Measurements from ENCODE around the gene ISM2. TPM values are rescaled to one million over a fixed set of nuclear protein-coding genes. Genes with fewer than 3 reads are reported as not detected.

The ISM2 gene
- total RNA-seq, 1 donor from 2014 or later: 0.07 TPM

- H3K27me3 Mint-ChIP-seq: peaks cover 2% of the 10 kb centered on the region
These were observed 28.3 kb downstream of the ISM2 start for GRCh38 chr14:77470224-77470870.

GRCh38 chr14:77469539-77469938 lies 29.1 kb downstream of the ISM2 start:
- DNase-seq: no peak
- Mint-ChIP-seq H3K9me3 (no peaks in the 10 kb centered on the region), H3K4me3 (no peak overlapping the region), H3K4me1 (no peaks in the 10 kb centered on the region), H3K27me3 (peaks cover 2% of the 10 kb centered on the region), H3K27ac (no peak overlapping the region), H3K36me3 (ENCODE audit: low read depth) (peaks cover 41% of the 10 kb centered on the region)
- intact Hi-C loops (cut with micrococcal nuclease): no loop called here

More at GRCh38 chr14:77470224-77470870, 28.3 kb downstream of the ISM2 start:
- no peaks in the 10 kb centered on the region for H3K4me1 Mint-ChIP-seq
- no peaks in the 10 kb centered on the region for H3K9me3 Mint-ChIP-seq
- H3K27ac Mint-ChIP-seq: no peak overlapping the region
- H3K36me3 Mint-ChIP-seq (ENCODE audit: low read depth): peaks cover 34% of the 10 kb centered on the region
- DNase-seq: no peak
- no peak overlapping the region for H3K4me3 Mint-ChIP-seq
- intact Hi-C loops (cut with micrococcal nuclease): no loop called here

GRCh38 chr14:77469067-77469505 lies 29.5 kb downstream of the ISM2 start:
- Mint-ChIP-seq H3K36me3 (ENCODE audit: low read depth) (peaks cover 44% of the 10 kb centered on the region), H3K27ac (no peak overlapping the region), H3K9me3 (no peaks in the 10 kb centered on the region), H3K4me3 (no peak overlapping the region), H3K27me3 (peaks cover 2% of the 10 kb centered on the region), H3K4me1 (no peaks in the 10 kb centered on the region)
- DNase-seq: no peak
- intact Hi-C loops (cut with micrococcal nuclease): no loop called here

GRCh38 chr14:77467801-77468200 lies 30.8 kb downstream of the ISM2 start:
- H3K36me3 Mint-ChIP-seq (ENCODE audit: low read depth): peaks cover 56% of the 10 kb centered on the region
- peaks cover 2% of the 10 kb centered on the region for H3K27me3 Mint-ChIP-seq
- no peak overlapping the region for H3K4me3 Mint-ChIP-seq
- no peak for DNase-seq
- H3K27ac Mint-ChIP-seq: no peak overlapping the region
- H3K9me3 Mint-ChIP-seq: no peaks in the 10 kb centered on the region
- intact Hi-C loops (cut with micrococcal nuclease): no loop called here
- H3K4me1 Mint-ChIP-seq: no peaks in the 10 kb centered on the region

GRCh38 chr14:77459072-77459723 lies 39.4 kb downstream of the ISM2 start:
- Mint-ChIP-seq H3K4me1 (peaks cover 24% of the 10 kb centered on the region), H3K36me3 (ENCODE audit: low read depth) (peaks cover 52% of the 10 kb centered on the region), H3K27me3 (no peaks in the 10 kb centered on the region), H3K4me3 (peak overlapping the region; percentile 100), H3K9me3 (no peaks in the 10 kb centered on the region), H3K27ac (peak overlapping the region; percentile 100)
- DNase-seq: peak; percentile 91
- intact Hi-C loops (cut with micrococcal nuclease): loop anchor here (2.0 to 10.0 kb wide), 4 partner anchors 92 to 1794 kb away; partner anchors contain the start of genes ANGEL1, ERG28 and TTLL5

- Mint-ChIP-seq H3K27ac (peak overlapping the region; percentile 100), H3K4me3 (peak overlapping the region; percentile 100), H3K4me1 (peaks cover 24% of the 10 kb centered on the region), H3K9me3 (no peaks in the 10 kb centered on the region), H3K27me3 (no peaks in the 10 kb centered on the region), H3K36me3 (ENCODE audit: low read depth) (peaks cover 45% of the 10 kb centered on the region)
- intact Hi-C loops (cut with micrococcal nuclease): loop anchor here (1.0 to 10.0 kb wide), 7 partner anchors 92 to 1794 kb away; partner anchors contain the start of genes ADCK1, ANGEL1, CIPC and ERG28
- DNase-seq: peak; percentile 82
These were observed 40.2 kb downstream of the ISM2 start for GRCh38 chr14:77458249-77458950.

- DNase-seq: peak; percentile 98
- no peaks in the 10 kb centered on the region for H3K9me3 Mint-ChIP-seq
- H3K27me3 Mint-ChIP-seq: no peaks in the 10 kb centered on the region
- peaks cover 27% of the 10 kb centered on the region for H3K4me1 Mint-ChIP-seq
- peak within 1 kb of the TSS; percentile 100 for H3K4me3 Mint-ChIP-seq
- peak within 1 kb of the TSS; percentile 100 for H3K27ac Mint-ChIP-seq
- peaks cover 44% of the 10 kb centered on the region for H3K36me3 Mint-ChIP-seq (ENCODE audit: low read depth)
- intact Hi-C loops (cut with micrococcal nuclease): loop anchor here (1.0 to 10.0 kb wide), 12 partner anchors 80 to 1793 kb away; partner anchors contain the start of genes ADCK1, ALKBH1, ANGEL1 and CIPC
These were observed 40.9 kb downstream of the ISM2 start, which contains the start of the genes AHSA1 and VIPAS39 for GRCh38 chr14:77457522-77458248. AHSA1 (plus strand) TSS chr14:77458093; CDS start chr14:77458190, 97 bp downstream. VIPAS39 (minus strand) TSS chr14:77457601; CDS start chr14:77454102, 3,499 bp downstream.

GRCh38 chr14:77457115-77457521 lies 41.5 kb downstream of the ISM2 start:
- H3K27ac Mint-ChIP-seq: peak overlapping the region; percentile 100
- intact Hi-C loops (cut with micrococcal nuclease): loop anchor here (1.0 to 10.0 kb wide), 8 partner anchors 80 to 1792 kb away; partner anchors contain the start of genes ALKBH1, ANGEL1, ERG28 and GSTZ1
- H3K27me3 Mint-ChIP-seq: no peaks in the 10 kb centered on the region
- DNase-seq: no peak
- no peaks in the 10 kb centered on the region for H3K9me3 Mint-ChIP-seq
- peaks cover 27% of the 10 kb centered on the region for H3K4me1 Mint-ChIP-seq
- peaks cover 39% of the 10 kb centered on the region for H3K36me3 Mint-ChIP-seq (ENCODE audit: low read depth)
- peak overlapping the region; percentile 100 for H3K4me3 Mint-ChIP-seq

- Mint-ChIP-seq H3K4me3 (peak overlapping the region; percentile 100), H3K27ac (no peak overlapping the region), H3K36me3 (ENCODE audit: low read depth) (peaks cover 36% of the 10 kb centered on the region), H3K4me1 (peaks cover 27% of the 10 kb centered on the region), H3K27me3 (no peaks in the 10 kb centered on the region), H3K9me3 (no peaks in the 10 kb centered on the region)
- no peak for DNase-seq
- intact Hi-C loops (cut with micrococcal nuclease): loop anchor here (2.0 to 10.0 kb wide), 4 partner anchors 161 to 1791 kb away; partner anchors contain the start of genes ANGEL1, ERG28, SPTLC2 and TTLL5
These were observed 42.5 kb downstream of the ISM2 start for GRCh38 chr14:77455966-77456640.

GRCh38 chr14:77442196-77442595 lies 56.4 kb downstream of the ISM2 start:
- Mint-ChIP-seq H3K36me3 (ENCODE audit: low read depth) (peaks cover 41% of the 10 kb centered on the region), H3K4me3 (no peak overlapping the region), H3K4me1 (no peaks in the 10 kb centered on the region), H3K9me3 (no peaks in the 10 kb centered on the region), H3K27ac (no peak overlapping the region), H3K27me3 (no peaks in the 10 kb centered on the region)
- intact Hi-C loops (cut with micrococcal nuclease): no loop called here
- no peak for DNase-seq

GRCh38 chr14:77439861-77440260 lies 58.8 kb downstream of the ISM2 start:
- Mint-ChIP-seq H3K4me3 (no peak overlapping the region), H3K4me1 (no peaks in the 10 kb centered on the region), H3K36me3 (ENCODE audit: low read depth) (peaks cover 47% of the 10 kb centered on the region), H3K27me3 (no peaks in the 10 kb centered on the region), H3K27ac (no peak overlapping the region), H3K9me3 (no peaks in the 10 kb centered on the region)
- no peak for DNase-seq
- intact Hi-C loops (cut with micrococcal nuclease): no loop called here

- intact Hi-C loops (cut with micrococcal nuclease): no loop called here
- Mint-ChIP-seq H3K4me1 (no peaks in the 10 kb centered on the region), H3K4me3 (no peak overlapping the region), H3K9me3 (no peaks in the 10 kb centered on the region), H3K27me3 (no peaks in the 10 kb centered on the region), H3K27ac (no peak overlapping the region), H3K36me3 (ENCODE audit: low read depth) (peaks cover 51% of the 10 kb centered on the region)
- no peak for DNase-seq
These were observed 60.0 kb downstream of the ISM2 start for GRCh38 chr14:77438596-77438995.
